A673 (cell line): Measurements from ENCODE around the gene COPA. TPM values are rescaled to one million over a fixed set of nuclear protein-coding genes. Genes with fewer than 3 reads are reported as not detected.
A peak's percentile ranks its signal among the peaks of the same experiment; 100 is the strongest.

Experiments
- BruUV-seq: library from RNA; stranded (reverse); fragments of 400-500 nt; replicated peaks from 2 replicates; lab custom pipeline; 2021; lab: Mats Ljungman, UMichigan
- CTCF ChIA-PET: fragments of 300-600 bp; sonication (Branson Sonifier 250); formaldehyde crosslinking; loops from one replicate; lab custom pipeline; 2022; ENCODE audit warnings: antibody characterized with exemption; lab: Charles Lee
- POLR2A ChIA-PET: fragments of 300-600 bp; sonication (Branson Sonifier 250); formaldehyde crosslinking; loops from one replicate; lab custom pipeline; 2022; ENCODE audit warnings: antibody characterized with exemption; ENCODE audit not compliant: low non-redundant PET; lab: Charles Lee
- DNase-seq: peaks from one replicate; pipeline ENCODE4 v3.0.0-alpha.2; 2015; ENCODE audit warnings: low spot score
- H3K27ac ChIP-seq: fragments of 200-600 bp; sonication (generic); 2 replicates; pipeline ENCODE4 v1.5.1; 2016; ENCODE audit warnings: mixed run types, low read depth, mild to moderate bottlenecking, mixed read lengths, antibody characterized with exemption, low read length; ENCODE audit not compliant: poor library complexity, severe bottlenecking
- H3K27me3 ChIP-seq: fragments of 200-600 bp; sonication (generic); replicated peaks from 2 replicates; pipeline ENCODE4 v1.6.1; 2017; ENCODE audit warnings: mixed run types, low read depth, mild to moderate bottlenecking, mixed read lengths, antibody characterized with exemption, low read length; ENCODE audit not compliant: insufficient read depth, poor library complexity
- H3K36me3 ChIP-seq: fragments of 200-600 bp; sonication (generic); 2 replicates; pipeline ENCODE4 v1.6.1; 2016; ENCODE audit warnings: mixed run types, mild to moderate bottlenecking, mixed read lengths, antibody characterized with exemption, low read length; ENCODE audit not compliant: insufficient read depth, poor library complexity, severe bottlenecking
- H3K4me1 ChIP-seq: fragments of 200-600 bp; sonication (generic); 2 replicates; pipeline ENCODE4 v1.6.1; 2017; ENCODE audit warnings: mixed run types, mild to moderate bottlenecking, mixed read lengths, antibody characterized with exemption, low read length; ENCODE audit not compliant: insufficient read depth, poor library complexity, severe bottlenecking
- H3K4me3 ChIP-seq: fragments of 200-600 bp; sonication (generic); 2 replicates; pipeline ENCODE4 v1.5.1; 2016; ENCODE audit warnings: low read depth, mixed run types, mild to moderate bottlenecking, mixed read lengths, low read length; ENCODE audit not compliant: poor library complexity, severe bottlenecking
- H3K9me3 ChIP-seq: fragments of 200-600 bp; sonication (generic); 2 replicates; pipeline ENCODE4 v1.6.1; 2016; ENCODE audit warnings: mixed run types, low read depth, mild to moderate bottlenecking, mixed read lengths, antibody characterized with exemption, low read length; ENCODE audit not compliant: poor library complexity, severe bottlenecking
- CTCF ChIP-seq: fragments of 300-800, 200-600 bp; sonication (generic); conservative IDR thresholded peaks from 2 replicates; pipeline ENCODE4 v1.5.1; 2017; ENCODE audit warnings: low read depth, mild to moderate bottlenecking, antibody characterized with exemption, low read length, moderate library complexity, mixed read lengths
- EZH2 ChIP-seq: fragments of 200-600 bp; sonication (generic); IDR thresholded peaks from 2 replicates; pipeline ENCODE4 v1.6.1; 2017; ENCODE audit warnings: borderline replicate concordance, low read depth, mild to moderate bottlenecking, mixed read lengths, antibody characterized with exemption, low read length; ENCODE audit not compliant: poor library complexity, severe bottlenecking
- intact Hi-C: fragments of 100-400 bp; cut with micrococcal nuclease; formaldehyde crosslinking; loops from one replicate; pipeline ENCODE4 v1.10.0; 2022; ENCODE audit not compliant: unreplicated experiment
- total RNA-seq: library from RNA; stranded (reverse); gene quantifications from 2 replicates; pipeline ENCODE4 v1.2.3, GENCODE V29; 2021

Gene COPA
- total RNA-seq, 1 experiment from 2014 or later = 134 TPM

GRCh38 chr1:160374306-160375110 lies 31.5 kb upstream of the COPA start:
- no TSS peak for BruUV-seq
- Histone ChIP-seq H3K4me1 (peaks cover 20% of the 10 kb centered on the region), H3K9me3 (no peaks in the 10 kb centered on the region), H3K36me3 (no peaks in the 10 kb centered on the region), H3K4me3 (no peak overlapping the region), H3K27me3 (no peaks in the 10 kb centered on the region), H3K27ac (no peak overlapping the region)
- POLR2A ChIA-PET = no interaction called here
- peak; percentile 29 for DNase-seq
- intact Hi-C loops = loop anchor here (5.0 kb wide), 1 partner anchor 87 kb away; the partner anchor contains the start of gene PEX19
- TF ChIP-seq CTCF (no peak), EZH2 (no peak)
- CTCF ChIA-PET = no interaction called here

GRCh38 chr1:160373696-160374095 lies 30.6 kb upstream of the COPA start:
- ChIA-PET CTCF (no interaction called here), POLR2A (no interaction called here)
- Histone ChIP-seq H3K4me3 (no peak overlapping the region), H3K27me3 (no peaks in the 10 kb centered on the region), H3K36me3 (no peaks in the 10 kb centered on the region), H3K9me3 (no peaks in the 10 kb centered on the region), H3K27ac (no peak overlapping the region), H3K4me1 (peaks cover 20% of the 10 kb centered on the region)
- BruUV-seq = no TSS peak
- DNase-seq = no peak
- intact Hi-C loops = no loop called here
- no peak for TF ChIP-seq CTCF
- no peak for TF ChIP-seq EZH2

- no TSS peak for BruUV-seq
- no peak overlapping the region for H3K4me3 ChIP-seq
- no peaks in the 10 kb centered on the region for H3K36me3 ChIP-seq
- ChIA-PET CTCF (no interaction called here), POLR2A (no interaction called here)
- H3K9me3 ChIP-seq = no peaks in the 10 kb centered on the region
- no peak for DNase-seq
- intact Hi-C loops = no loop called here
- no peaks in the 10 kb centered on the region for H3K27me3 ChIP-seq
- peaks cover 20% of the 10 kb centered on the region for H3K4me1 ChIP-seq
- H3K27ac ChIP-seq = no peak overlapping the region
- TF ChIP-seq EZH2 (no peak), CTCF (no peak)
Observed at GRCh38 chr1:160371756-160372155, 28.7 kb upstream of the COPA start.
